MCF 10A (cell line): ENCODE measurements around the gene ADAMTSL1. TPM values are rescaled to one million over a fixed set of nuclear protein-coding genes. Genes with fewer than 3 reads are reported as not detected.

Experiments used
- BruUV-seq: library from RNA; stranded (reverse); fragments of 400-500 nt; replicated peaks from 2 replicates; lab custom pipeline; 2021; lab: Mats Ljungman, UMichigan
- CTCF ChIA-PET: fragments of 300-600 bp; sonication (Branson Sonifier 250); formaldehyde crosslinking; extraction: SDS; loops from one replicate; lab custom pipeline; 2021; ENCODE audit warnings: antibody characterized with exemption, inconsistent platforms; lab: Yijun Ruan, JAX
- POLR2A ChIA-PET: fragments of 300-600, 350-650 bp; sonication (Branson Sonifier 250); formaldehyde crosslinking; extraction: SDS; loops from one replicate; lab custom pipeline; 2020; ENCODE audit warnings: antibody characterized with exemption, inconsistent platforms; lab: Yijun Ruan, JAX
- DNase-seq: peaks from one replicate; pipeline ENCODE4 v3.0.0-alpha.2; 2018; ENCODE audit not compliant: unreplicated experiment
- H3K27ac Mint-ChIP-seq: one replicate; pipeline ENCODE4 v1.8.0; 2022; ENCODE audit warnings: mild to moderate bottlenecking, low read depth, mixed read lengths; ENCODE audit not compliant: unreplicated experiment
- H3K27me3 Mint-ChIP-seq: one replicate; pipeline ENCODE4 v1.8.0; 2022; ENCODE audit warnings: mixed read lengths; ENCODE audit not compliant: insufficient read depth, unreplicated experiment
- H3K36me3 Mint-ChIP-seq: one replicate; pipeline ENCODE4 v1.8.0; 2022; ENCODE audit warnings: mild to moderate bottlenecking, moderate library complexity, mixed read lengths; ENCODE audit not compliant: insufficient read depth, unreplicated experiment
- H3K4me1 Mint-ChIP-seq: one replicate; pipeline ENCODE4 v1.8.0; 2022; ENCODE audit warnings: mixed read lengths; ENCODE audit not compliant: insufficient read depth, unreplicated experiment
- H3K4me3 Mint-ChIP-seq: one replicate; pipeline ENCODE4 v1.8.0; 2022; ENCODE audit warnings: mild to moderate bottlenecking, moderate library complexity, mixed read lengths; ENCODE audit not compliant: unreplicated experiment
- H3K9me3 Mint-ChIP-seq: one replicate; pipeline ENCODE4 v1.8.0; 2022; ENCODE audit warnings: mixed read lengths; ENCODE audit not compliant: unreplicated experiment
- CTCF ChIP-seq: fragments of 200-600 bp; IDR thresholded peaks from one replicate; pipeline ENCODE4 v1.8.0; 2022; ENCODE audit warnings: antibody characterized with exemption, mild to moderate bottlenecking; ENCODE audit not compliant: unreplicated experiment
- intact Hi-C: fragments of 100-400 bp; cut with micrococcal nuclease; formaldehyde crosslinking; loops from 2 replicates; pipeline ENCODE4 v1.14.1; 2022
- total RNA-seq: library from RNA; stranded (reverse); gene quantifications from 2 replicates; pipeline ENCODE4 v1.2.3, GENCODE V29; 2022

ADAMTSL1 gene
- total RNA-seq, 1 experiment from 2014 or later: not detected

GRCh38 chr9:18632632-18633403 lies 158.9 kb downstream of the ADAMTSL1 start:
- no peaks in the 10 kb centered on the region for H3K36me3 Mint-ChIP-seq
- peak; percentile 80 for DNase-seq
- no TSS peak for BruUV-seq
- no peaks in the 10 kb centered on the region for H3K9me3 Mint-ChIP-seq
- no peaks in the 10 kb centered on the region for H3K27me3 Mint-ChIP-seq
- POLR2A ChIA-PET: interaction anchor here (0.7 to 1.3 kb wide), 7 partner anchors 22 to 417 kb away, joined by 3 to 4 read pairs (median 3); no protein-coding TSS in a partner anchor
- H3K27ac Mint-ChIP-seq: peak overlapping the region; percentile 82
- intact Hi-C loops: no loop called here
- H3K4me3 Mint-ChIP-seq: no peak overlapping the region
- H3K4me1 Mint-ChIP-seq: peaks cover 6% of the 10 kb centered on the region
- TF ChIP-seq CTCF: no peak
- CTCF ChIA-PET: interaction anchor here (0.7 to 1.2 kb wide), 3 partner anchors 9 to 1172 kb away, joined by 3 to 7 read pairs (median 4); no protein-coding TSS in a partner anchor

GRCh38 chr9:18636781-18637180 lies 162.8 kb downstream of the ADAMTSL1 start:
- BruUV-seq: no TSS peak
- POLR2A ChIA-PET: no interaction called here
- Mint-ChIP-seq H3K4me1 (peaks cover 6% of the 10 kb centered on the region), H3K27me3 (no peaks in the 10 kb centered on the region), H3K4me3 (no peak overlapping the region), H3K9me3 (no peaks in the 10 kb centered on the region), H3K36me3 (no peaks in the 10 kb centered on the region), H3K27ac (no peak overlapping the region)
- no peak for TF ChIP-seq CTCF
- intact Hi-C loops: no loop called here
- CTCF ChIA-PET: interaction anchor here (0.7 kb wide), 1 partner anchor 15 kb away, joined by 3 read pairs; no protein-coding TSS in a partner anchor
- no peak for DNase-seq

- ChIA-PET POLR2A (no interaction called here), CTCF (no interaction called here)
- no peak for DNase-seq
- intact Hi-C loops: no loop called here
- BruUV-seq: no TSS peak
- H3K27me3 Mint-ChIP-seq: no peaks in the 10 kb centered on the region
- H3K27ac Mint-ChIP-seq: no peak overlapping the region
- H3K4me1 Mint-ChIP-seq: no peaks in the 10 kb centered on the region
- no peak overlapping the region for H3K4me3 Mint-ChIP-seq
- H3K9me3 Mint-ChIP-seq: no peaks in the 10 kb centered on the region
- no peak for TF ChIP-seq CTCF
- no peaks in the 10 kb centered on the region for H3K36me3 Mint-ChIP-seq
Observed at GRCh38 chr9:18638371-18639249, 164.7 kb downstream of the ADAMTSL1 start.

GRCh38 chr9:18639911-18640310 lies 166.0 kb downstream of the ADAMTSL1 start:
- Mint-ChIP-seq H3K4me1 (no peaks in the 10 kb centered on the region), H3K4me3 (no peak overlapping the region), H3K27me3 (no peaks in the 10 kb centered on the region), H3K9me3 (no peaks in the 10 kb centered on the region), H3K27ac (no peak overlapping the region), H3K36me3 (no peaks in the 10 kb centered on the region)
- CTCF ChIA-PET: no interaction called here
- DNase-seq: no peak
- no TSS peak for BruUV-seq
- no peak for TF ChIP-seq CTCF
- intact Hi-C loops: no loop called here
- POLR2A ChIA-PET: interaction anchor here (0.6 kb wide), 1 partner anchor 38 kb away, joined by 3 read pairs; no protein-coding TSS in a partner anchor
